GM18868 (cell line): Measurements from ENCODE around the gene WNT1.

ENCODE experiments used
- ATAC-seq: cut with Tn5 transposase; IDR thresholded peaks from one replicate; pipeline ENCODE4 v1.9.1; 2021; ENCODE audit warnings: mild to moderate bottlenecking, moderate library complexity; ENCODE audit not compliant: unreplicated experiment

WNT1 gene

DNA sequence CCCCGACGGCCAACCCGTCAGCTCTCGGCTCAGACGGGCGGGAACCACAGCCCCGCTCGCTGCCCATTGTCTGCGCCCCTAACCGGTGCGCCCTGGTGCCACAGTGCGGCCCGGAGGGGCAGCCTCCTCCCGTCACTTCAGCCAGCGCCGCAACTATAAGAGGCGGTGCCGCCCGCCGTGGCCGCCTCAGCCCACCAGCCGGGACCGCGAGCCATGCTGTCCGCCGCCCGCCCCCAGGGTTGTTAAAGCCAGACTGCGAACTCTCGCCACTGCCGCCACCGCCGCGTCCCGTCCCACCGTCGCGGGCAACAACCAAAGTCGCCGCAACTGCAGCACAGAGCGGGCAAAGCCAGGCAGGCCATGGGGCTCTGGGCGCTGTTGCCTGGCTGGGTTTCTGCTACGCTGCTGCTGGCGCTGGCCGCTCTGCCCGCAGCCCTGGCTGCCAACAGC, at the start of gene WNT1:
WNT1 (plus strand) TSS at position 32 of the 450 bp plus-strand sequence; CDS start at position 361, 329 bp downstream.
- ATAC-seq: no peak

DNA sequence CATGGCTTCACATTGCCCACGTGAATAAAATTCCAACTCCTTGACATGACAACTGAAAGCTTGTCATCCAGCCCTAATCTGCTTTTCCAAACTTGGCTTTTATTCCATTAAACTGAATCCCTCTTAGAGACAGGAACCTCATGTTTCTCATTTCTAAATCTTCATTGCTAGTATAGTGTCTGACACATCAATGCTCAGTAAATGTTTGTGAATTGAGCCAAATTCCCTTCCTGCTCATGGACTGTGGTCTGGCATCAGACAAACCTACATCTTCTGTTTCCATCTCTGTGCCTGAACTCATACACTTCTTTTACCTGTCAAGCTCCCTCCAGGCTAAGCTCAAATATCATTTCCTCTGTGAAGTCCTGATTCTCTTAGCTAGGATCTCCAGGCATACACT, 48.6 kb upstream of the WNT1 start:
- ATAC-seq: no peak

DNA sequence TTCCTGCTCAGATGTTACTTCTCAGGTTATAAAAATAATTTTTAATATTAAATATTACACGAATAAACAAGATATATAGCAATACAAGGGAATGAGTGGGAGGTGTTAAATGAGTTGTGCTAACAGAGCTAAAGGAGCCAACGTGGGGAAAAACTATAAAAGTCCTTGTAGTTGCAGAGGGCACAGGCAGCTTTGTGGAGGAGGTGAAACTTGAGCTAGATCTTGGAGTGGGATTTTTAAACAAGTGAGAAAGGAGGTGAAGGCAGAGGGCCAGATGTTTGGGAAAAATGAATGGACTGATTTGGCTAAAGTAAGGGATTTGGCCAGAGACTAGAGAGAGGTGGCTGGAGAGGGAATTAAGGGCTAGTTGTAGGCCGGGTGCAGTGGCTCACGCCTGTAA, 47.6 kb upstream of the WNT1 start:
- no peak for ATAC-seq

DNA sequence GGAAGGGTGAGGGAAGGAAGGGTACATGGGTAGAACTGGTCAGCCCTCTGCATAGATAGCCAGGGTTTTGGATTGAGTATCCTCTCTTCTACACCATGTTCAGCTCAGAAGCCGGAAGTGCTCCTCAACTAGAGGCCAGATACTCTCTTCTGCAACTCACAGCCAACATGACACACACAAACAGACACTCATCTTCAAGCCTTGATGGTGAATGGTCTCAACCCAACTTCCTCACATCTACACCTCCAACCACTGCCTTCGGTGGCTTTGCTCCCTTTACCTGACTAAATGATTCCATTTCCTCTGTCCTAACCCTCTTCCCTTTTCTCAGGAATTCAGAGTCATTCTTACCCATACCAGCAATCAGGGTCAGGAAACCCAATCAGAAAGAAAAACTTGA, 45.2 kb upstream of the WNT1 start:
- ATAC-seq: no peak

DNA sequence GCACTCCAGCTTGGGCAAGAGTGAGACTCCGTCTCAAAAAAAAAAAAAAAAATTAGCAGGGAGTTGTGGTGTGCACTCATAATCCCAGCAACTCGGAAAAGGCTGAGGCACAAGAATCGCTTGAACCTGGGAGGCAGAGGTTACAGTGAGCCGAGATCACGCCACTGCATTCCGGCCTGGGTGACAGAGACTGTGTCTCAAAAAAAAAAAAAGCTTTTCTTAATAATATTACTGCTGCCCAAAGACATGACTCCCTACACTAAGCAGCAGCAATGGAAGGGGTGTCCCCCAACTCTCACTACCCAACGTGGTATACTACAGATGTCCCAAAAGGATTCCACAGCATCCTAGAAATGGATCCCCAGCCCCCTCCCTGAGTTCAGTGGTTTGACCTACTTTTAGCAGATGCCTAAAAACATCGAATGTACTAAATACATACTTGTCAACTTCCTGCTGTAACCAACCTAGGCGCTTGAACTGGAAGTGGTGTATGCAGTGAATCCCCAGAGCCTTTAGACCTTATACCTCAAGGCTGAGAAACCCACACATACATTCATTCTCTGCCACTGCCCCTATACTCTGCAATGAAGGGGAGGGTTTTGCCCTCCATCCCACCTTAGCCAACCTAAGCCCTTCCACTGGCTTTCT, 44.3 kb upstream of the WNT1 start:
- no peak for ATAC-seq

DNA sequence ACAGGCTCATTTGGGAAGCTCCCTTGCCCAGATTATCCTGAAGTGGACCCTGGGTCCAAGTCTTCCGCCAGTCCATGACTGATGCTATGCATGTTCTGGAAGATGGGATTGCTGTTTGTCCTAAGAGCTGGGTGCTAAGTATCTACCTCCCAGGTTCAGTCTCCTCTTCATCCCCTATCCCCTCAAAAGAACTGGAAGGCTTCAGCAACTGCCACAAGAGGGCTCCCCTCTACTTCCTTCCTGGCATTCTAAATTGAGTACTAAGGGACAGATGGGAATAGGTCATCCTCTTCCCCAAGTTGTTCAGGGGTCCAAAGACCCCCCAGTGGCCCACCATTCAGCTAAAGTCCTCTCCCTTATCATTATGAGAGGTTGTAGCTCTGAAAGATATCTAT, 43.8 kb upstream of the WNT1 start:
- no peak for ATAC-seq

DNA sequence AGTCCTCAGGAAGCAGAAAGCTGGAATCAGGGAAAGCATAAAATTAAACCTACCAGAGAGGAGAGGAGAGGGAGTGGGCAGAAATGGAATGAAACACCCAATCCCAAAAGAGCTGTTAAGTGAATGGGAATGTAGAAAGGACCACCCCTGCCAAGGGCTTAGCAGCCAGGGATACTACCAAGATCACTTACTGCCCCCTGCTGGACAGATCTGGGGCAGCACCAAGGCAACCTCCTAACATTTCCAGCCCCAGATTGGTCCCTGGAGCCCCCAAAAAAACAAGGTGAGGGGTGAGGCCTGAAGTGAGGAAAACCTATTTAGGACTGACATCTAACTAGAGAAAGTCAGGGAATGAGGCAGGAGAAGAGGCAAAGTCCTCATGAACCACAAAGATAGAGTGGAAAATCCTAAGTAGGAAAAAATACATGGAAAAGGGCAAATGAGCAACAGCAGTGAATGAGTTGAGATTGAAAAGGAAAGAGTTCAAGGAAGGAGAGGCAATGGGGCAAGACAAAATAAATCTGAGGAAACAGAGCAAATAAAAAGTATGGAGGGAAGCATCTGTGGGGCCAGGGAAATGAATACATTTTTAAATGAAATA, 41.6 kb upstream of the WNT1 start:
- no peak for ATAC-seq

DNA sequence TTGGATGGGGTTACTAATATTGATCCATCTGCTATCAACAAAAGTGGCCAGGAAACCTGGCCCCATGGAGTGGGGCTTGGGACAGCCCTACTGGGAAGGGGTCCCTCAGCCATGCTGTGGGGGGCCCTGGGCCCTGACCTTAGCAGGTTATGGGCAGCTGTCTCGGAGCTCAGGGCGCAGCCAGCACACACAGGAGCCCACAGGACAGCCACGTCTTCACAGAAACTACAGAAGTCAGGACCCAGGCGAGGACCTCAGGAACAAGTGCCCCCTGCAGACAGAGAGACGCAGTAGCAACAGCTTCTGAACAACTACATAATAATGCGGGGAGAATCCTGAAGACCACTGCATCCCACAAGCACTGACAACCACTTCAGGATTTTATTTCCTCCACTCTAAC, 41.0 kb upstream of the WNT1 start:
- no peak for ATAC-seq

DNA sequence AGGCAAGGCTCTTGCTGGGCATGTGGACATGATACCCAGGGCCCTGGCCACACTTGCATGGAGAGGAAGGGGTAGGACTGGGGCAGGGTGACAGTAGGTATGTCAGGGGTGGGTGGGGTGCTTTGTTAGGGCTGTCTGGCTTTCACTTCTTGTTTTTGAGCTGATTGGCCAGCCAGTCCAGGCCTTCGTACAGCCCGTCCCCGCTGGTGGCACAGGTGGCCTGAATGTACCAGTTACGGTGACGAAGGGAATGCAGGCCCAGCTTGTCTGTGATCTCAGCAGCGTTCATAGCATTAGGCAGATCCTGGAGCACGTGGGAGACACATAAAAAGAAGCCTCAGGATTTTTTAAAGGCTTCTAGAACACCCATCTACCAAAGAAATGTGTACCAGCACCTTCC, 39.3 kb upstream of the WNT1 start:
- no peak for ATAC-seq

DNA sequence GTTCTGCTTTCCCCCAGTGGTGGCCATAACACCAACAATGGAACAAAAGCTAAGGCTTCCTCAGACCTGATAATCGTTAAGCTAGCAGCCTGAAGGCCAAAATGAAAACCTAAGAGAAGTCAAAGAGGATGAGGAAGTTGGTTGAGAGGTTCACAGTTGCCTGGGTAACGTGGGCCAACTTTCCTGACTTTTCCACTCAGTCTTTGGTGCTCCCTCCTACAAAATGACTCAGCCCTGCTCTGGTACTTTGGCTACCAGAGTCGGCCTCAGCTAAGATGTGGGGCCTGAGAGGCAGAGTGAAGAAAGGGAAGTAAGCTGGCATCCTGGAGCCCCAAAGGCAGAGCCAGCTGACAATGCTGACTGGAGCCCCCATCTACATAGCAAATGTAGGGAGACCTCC, 37.9 kb upstream of the WNT1 start:
- ATAC-seq: no peak

DNA sequence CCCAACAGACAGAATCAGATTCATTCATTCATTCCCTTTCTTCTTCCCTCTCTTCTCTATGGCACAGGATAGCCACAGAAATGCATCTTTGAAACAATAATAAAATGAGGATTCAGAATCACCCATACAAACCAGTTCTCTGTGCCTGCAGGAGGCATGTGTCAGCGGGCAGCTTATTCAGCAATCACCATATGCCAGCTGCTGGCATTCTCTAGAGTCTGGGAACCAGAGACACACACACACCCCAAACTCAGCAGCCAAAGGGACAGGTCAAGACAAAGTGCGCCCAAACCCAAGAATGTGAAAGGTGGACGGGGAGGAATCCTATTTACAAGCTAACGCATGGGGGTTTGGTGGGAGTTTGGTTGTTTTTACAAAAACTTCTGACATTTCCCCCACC, 34.9 kb upstream of the WNT1 start:
- no peak for ATAC-seq

DNA sequence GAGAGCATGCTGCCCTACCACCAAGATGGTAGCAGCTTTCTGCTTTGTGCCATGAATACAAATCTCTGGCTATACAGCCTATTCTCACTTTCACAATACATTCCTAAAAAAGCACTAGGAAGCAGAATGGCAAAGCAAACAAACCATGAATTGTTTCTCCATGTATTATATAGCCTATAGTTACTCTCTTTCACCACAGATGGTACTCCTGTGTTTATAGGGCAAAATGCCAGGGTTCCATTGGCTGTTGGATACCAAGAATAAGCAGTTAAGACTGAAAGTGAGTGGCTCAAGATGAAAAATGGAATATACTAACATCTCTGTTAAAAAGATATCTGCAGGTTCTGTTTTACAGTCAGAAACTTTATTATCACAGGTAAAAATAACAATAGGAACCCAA, 31.9 kb upstream of the WNT1 start:
- ATAC-seq: no peak

DNA sequence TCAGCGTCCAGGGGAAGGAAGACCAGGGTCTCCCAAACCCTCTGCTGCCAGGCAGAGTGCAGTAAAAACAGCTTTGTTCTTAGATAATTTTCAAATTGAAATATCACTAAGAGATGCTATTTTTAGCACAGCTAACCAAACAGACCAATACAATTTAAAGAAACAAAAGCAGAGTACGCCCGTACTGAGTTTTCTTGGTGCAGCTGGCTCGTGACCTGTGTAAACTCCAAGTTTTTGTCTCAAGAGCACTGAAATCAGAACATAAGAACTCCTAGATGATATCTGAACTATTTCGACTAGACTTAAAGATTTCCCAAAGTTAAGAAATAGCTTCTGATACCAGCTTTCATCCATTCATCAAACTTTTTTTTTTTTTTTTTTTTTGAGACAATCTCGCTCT, 31.2 kb upstream of the WNT1 start:
- no peak for ATAC-seq

DNA sequence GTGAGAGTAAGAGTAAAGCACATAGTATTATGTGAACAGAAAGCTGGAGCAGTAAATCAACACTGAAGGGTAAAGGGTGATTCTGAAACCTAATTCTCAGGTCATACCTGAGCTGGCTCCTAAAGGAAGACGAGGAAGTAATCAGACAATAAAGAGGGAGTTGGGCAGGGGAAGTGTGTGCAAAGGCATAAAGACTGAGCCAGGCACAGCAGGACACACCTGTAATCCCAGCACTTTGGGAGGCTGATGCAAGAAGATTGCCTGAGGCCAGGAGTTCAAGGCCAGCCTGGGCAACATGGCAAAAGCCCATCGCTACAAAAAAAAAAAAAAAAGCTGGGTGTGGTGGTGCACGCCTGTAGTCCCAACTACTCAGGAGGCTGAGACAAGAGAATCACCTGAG, 30.4 kb upstream of the WNT1 start:
- no peak for ATAC-seq

DNA sequence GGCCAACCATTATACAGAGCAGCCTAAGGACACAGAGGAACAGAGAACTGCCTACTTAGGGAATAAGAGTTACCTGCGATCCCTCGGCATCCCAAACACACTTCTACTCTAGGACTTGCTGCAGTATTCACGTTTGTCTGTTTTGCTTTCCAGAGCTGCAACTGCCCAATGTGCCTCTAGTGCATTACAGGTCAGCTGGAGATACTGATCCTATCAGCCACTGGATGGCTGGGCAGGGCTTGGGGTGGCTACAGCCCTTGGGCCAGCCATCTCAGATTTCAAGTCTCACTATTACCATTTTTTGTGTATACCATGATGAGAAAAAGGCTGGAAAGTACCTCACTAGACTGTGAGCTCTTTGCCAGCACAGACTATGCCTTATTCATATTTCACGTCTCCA, 25.4 kb upstream of the WNT1 start:
- ATAC-seq: no peak

DNA sequence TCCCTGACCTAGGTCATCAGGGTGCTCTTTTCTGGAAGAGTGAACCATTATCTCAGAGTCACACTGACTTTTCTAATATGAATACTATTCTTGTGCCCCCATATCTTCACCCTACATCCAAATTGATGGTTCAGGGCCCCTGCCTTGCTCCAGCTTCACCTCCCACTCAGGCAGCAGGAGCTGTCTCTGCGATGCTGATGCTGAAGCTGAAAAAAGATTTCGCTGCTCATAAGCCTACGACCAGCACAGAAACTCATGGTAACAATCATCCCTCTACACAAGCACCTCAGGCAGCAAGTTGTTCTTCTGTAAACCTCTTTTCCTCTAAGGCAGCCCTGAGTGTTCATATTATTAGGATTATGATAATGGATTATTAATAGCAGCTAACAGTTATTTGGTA, 24.1 kb upstream of the WNT1 start:
- no peak for ATAC-seq

DNA sequence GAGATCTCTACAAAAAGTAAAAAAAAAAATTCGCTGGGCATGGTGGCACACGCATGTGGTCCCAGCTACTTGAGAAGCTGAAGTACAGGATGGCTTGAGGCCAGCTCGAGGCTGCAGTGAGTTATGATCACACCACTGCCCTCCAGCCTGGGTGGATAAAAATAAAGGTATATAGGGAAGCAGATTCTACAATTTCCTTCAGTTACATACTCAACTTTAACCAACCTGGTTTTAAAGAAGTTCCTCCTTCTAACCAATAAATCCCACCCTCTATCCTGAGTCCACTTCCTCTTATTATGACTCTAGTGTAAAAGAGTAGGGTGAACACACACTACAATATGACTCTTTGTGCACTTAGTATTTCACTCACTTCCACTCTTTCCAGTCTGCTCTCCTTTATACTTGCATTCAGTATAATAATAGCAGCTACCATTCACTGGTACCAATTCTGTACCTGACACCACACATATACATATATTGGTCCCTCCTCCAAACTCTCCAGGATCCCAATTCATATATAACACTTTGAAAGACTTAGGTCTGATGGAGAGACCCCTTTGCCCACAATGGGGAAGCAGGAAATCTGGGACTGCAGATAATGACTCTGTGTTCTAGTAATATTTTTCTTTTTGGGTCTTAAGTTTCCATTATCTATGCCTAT, 23.2 kb upstream of the WNT1 start:
- no peak for ATAC-seq

DNA sequence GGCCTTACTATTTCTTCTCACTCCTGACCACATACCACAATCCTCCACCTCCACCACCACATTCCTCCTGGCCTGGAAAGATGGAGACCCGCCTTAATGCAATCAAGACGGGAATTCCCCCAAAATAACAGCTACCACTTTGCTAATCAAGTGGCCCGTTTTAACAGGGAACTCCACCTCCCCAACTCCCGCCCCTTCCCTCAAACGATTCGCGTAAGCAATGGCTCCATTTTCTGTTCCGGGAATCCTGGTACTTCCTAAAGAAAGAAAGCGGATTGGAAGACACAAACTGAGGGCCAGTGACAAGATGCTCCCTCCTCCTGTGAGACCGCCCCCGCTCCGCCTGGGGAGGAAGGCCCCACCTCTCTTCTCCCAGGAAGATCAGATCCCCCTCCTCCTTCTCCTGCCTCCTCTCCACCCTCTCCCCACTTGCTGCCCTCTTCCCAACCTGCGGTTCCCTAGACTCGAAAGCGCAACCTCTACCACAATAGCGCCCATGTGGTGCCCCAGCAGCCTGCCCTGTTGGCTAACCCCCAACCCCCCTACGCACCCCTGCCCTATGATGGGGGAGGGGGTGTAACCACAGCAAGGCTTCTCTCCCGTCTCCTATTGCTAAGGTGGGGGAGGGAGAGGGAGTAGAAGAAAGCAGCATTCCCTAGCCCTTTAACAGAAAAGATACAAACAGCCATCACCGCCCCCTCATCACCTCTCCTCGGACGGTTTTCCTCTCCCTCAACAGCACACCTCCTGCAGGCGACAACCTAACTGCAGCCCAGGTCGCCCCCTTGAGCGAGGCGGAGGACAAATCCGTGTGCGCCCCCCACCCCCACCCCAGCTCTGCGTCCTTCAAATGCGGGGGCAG, 21.6 kb upstream of the WNT1 start:
- ATAC-seq: no peak

DNA sequence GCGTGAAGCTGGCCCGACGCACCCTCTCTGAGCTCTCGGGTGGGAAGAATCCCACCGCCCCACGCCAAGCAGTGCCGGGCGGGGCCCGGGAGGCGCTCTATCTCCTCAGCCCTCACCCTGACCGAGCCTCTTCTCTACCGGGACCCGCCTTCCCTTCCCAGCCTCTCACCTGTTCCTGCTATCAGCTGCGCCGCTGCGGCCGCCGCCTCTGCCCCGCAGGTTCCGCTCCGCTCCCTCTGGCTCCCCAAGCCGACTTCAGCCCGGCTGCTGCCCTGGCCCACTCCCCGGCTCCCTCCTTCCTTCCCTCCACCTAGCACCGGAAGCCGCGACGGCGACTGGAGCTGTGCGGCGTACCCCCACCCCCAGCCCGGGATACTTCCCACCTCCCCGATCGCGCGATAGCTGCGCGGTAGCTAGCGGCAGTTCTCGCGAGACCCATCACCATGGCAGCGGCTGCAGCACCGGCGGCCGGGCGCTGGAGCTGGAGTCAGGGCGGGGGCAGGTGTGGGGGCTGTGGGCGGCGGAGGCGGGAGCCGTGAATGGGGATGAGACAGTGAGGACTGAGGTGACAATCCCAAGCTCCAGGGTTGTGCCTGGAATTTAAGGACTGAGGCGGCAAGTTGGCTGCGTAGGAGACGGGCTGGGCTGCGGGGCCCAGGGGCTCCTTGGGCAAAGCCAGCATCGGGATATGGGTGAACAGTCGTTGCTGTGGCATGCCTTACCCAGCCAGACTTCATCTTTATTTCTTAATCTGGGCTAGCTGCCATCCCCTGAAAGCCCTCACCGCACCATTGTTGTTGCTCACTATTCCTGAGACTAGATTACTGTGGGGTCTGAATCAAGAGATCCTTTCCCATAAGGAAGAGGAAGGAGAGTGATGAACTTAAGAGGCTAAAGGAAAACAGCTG, 20.7 kb upstream of the WNT1 start, which contains the start of gene ARF3:
ARF3 (minus strand) TSS at position 347 of the 908 bp plus-strand sequence. CDS start 16,392 bp downstream, outside the sequence.
- peak; percentile 90 for ATAC-seq

DNA sequence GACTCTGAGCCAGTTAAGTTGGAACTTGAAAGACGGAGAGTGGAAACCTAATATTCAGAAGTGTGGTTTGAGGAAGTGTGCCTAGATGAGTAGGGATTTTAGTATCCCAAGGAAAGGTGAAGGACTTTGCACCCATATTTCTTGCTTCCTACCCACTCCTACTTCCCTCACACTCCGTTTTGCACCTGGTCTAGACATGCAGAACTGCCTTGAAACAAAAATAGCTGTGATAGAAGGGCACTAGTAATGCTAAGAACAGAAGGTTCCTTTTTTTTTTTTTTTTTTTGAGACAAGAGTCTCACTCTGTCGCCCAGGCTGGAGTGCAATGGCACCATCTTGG, 20.1 kb upstream of the WNT1 start:
- ATAC-seq: no peak
